ENCODE data around the gene KAZN.

Gene KAZN

DNA sequence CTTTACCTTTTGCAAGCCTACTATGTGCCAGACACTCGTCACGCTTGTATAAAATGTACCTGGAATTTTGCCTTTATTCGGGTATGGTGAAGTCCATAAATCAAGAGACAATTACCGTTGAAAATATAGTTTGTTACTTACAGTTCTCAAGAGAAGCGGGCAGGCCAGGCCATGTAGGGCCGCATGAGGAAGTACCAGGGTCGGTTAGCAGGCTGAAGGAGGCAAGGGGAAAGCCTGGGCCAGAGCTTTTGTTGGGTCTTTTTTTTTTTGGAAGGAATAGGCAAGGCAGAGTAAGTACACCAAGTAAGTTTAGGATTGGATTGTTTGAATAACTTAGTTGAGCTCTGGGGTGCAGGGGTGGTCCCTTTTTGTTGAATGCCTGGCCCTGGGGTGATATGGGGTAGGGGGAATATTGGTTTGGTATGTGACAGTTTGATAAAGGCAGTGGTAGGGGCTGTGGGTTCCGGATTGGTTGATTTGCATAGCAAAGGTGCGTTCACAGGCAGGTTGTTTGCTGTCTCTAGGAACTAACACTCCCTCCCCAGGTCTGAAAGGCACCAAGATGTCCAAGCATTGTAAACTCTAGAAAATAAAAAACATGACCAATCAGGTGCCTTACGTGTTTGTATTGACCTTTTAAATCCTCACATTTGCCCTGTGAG lies 80.7 kb downstream of the KAZN start:
- no peak for DNase-seq

DNA sequence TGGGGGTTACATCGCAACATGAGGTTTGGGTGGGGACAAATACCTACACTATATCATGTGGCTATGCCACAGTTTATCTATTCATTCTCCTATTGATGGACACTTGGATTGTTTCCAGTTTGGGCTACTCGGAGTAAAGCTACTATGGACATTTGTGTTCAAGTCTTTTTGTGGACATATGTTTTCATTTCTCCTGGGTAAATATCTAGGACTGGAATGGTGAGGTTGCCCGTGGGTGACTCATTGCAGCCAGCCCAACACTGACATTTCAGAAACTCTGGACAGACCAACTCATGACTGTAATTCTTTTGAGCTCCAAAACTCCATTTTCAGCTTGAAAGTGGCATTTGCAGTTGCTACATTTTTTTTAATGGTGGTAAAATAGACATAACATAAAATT lies 82.7 kb downstream of the KAZN start:
- DNase-seq: no peak

DNA sequence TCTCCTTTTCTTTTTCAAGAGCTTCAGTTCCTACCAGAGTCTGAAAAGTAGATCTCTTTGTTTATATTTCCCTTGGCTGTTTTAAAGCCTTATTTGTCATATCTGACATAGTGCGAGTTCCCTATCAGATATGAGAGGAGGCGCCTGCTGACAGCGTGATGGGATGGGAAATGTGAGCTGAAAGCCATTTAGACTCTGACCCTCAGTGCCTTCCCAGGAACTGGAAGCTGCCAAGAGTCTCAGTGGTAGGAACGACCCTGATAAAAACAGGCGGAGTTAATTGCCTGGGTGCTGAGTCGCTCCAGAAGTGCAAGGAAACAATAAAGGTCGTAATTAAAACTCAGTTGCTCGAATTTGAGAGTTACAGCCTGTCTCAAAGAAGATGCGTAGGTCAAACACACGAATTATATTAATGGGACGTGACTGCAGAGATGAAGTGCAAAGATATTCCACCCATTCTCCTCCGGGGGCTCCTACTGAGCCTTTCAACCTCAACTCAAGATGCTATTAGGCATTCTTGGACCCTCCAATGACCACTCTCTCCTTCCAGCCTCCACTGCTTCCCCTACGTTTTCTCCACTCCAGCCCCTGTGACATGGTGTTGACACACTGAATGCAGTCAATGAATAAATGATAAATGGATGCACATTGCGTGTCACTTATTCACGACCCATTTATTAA lies 84.6 kb downstream of the KAZN start:
- DNase-seq: no peak

DNA sequence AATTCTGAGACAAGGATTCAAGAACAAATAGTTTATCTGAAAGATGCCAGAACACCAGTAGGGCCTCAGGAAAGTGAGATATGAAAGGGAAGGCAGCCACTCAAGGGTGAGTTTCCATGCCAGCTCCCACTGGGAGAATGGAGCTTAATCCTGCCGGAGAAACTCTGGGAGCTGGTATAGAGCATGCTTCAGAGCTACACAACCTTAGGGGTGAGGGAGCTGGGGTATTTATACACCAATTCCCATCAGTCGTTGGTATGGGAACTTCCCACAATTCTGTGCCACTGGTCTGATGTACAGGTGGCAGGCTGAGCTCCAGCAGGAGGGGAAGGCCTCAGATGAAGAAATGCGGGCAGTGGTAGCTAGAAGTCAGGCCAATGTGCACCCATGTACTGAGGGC lies 86.6 kb downstream of the KAZN start:
- no peak for DNase-seq

DNA sequence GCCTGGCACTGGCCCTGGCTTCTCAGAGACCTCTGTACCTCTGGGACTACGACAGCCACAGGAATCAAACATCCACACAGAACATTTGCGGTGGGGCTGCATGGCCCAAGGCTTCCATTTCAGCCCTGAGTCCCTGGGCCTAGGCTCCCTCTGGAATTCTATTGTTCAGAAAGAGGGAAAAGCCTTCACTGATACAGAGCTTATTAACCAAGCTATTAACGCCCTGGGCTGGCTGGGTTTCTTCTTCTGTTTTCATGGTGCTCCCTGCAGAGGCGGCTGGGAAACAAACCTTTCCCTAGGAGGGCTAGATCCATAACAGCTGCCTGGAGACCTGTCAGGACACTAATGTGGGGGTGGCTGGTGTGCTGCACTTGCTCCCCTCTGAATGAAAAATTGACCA lies 88.2 kb downstream of the KAZN start:
- no peak for DNase-seq

DNA sequence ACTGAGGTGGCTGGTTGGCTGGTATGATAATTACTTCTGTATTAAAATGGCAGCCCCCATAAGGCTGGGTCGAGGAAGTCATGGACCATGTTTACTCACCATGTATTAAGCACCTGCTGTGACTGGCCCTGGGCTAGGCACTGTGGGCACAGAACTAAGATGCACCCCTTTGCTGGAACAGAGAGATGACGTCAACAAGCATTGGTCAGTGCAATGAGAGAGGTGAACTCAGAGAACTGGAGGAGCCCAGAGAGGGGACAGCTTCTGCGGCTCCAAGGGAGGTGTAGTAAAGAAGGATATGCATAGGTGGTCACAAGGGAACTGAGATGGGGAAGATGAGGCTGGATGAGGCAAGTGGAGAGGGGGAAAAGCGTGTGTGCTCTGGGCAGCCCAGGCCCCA lies 88.7 kb downstream of the KAZN start:
- no peak for DNase-seq

DNA sequence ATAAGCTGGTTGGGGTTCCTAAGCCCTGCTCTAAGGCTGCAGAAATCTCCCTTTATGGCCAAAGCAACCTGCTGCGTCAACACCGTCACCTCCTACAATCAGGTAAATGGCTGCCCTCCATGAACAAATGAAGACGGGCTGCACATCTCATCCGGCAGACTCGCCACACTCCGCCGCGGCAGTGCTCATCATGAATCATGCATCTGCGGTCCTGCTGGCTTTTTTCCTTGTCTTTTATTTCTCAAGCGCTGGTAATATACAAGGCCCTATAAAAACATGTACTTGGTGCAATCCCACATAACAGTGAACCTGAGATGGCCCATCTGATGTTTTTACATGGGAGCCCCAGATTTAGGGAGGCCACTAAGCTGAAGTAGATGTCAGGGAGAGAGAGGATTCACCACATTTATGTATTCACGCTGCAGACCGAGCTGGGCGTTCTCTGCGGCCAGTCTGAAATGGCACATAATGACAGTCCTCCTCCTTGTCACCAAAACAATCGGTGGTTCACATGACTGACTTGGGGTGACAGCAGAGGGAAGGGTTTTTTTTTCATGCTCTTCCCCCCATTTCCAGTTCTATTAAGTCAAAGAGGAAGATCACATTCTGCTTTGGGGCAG lies 91.6 kb downstream of the KAZN start:
- no peak for DNase-seq

DNA sequence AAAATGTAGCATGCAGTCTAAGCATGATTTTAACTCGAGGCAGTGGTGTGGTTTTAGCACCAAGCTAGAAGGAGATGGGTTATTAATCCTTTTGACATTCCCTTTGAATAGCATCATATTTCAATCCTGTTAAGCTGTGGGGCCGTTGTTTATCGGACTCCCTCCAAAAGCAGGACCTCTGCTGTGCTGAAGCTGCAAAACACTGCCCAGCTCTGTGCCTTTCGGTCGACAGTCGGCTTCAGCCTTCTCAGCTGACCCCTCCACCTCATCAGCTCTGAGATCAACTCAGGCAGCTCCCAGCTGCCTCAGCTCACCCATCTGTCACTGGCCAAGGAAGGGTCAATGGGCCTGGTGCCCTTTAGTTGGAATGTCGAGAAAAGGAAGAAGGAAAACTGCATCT lies 95.5 kb downstream of the KAZN start:
- DNase-seq: no peak

DNA sequence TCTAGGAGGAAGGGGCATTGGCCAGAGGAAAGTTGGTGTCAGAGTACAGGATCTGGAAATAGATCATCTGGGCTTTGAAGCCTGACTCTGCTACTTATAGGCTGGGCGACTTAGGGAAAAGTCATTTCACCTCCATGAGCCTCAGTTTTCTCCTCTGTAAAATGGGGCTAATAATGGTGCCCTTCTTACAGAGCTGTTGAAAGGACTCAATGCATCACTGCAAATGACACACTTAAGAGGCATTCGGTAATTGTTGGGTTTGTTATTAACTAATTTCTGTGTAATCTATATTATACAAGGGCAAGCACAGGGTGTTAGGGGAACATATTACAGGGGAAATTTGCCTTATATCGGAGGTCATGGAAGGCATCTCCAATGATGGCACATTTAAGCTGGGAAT lies 96.1 kb downstream of the KAZN start:
- DNase-seq: no peak

DNA sequence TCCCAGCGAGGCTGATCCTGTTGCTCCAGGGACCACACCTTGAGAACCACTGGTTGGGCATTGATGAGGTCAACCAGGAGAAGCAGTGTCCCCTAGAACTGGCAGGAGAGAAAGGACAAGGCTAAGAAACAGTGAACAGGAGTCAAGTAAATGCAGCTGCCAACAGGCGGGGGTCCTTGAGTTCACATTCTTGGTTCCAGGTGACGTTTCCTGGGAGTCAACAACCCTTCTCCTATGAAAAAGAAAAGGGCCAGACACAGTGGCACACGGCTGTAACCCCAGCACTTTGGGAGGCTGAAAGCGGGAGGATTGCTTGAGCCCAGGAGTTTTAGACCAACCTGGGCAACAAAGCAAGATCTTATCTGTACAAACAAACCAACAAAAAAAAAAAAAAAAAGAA lies 98.3 kb downstream of the KAZN start:
- no peak for DNase-seq

DNA sequence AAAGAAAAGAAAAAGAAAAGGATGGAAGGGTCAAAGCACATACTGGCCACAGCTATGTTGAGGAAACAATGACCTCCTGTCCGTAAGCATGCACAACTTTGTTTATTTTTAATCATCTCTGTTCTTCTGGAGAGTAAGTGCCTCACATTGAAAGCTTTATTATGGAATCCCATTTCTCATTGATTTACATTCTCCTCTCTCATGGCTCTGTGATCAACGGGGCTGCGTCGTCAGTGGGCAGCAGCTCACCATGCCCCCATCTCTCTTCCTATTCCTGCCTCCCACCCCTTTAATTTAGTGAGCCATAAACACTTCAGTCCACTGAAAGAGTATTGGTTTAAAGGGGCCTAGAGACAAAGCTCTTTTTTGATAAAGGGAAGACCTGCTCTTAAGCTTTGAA lies 98.9 kb downstream of the KAZN start:
- no peak for DNase-seq

DNA sequence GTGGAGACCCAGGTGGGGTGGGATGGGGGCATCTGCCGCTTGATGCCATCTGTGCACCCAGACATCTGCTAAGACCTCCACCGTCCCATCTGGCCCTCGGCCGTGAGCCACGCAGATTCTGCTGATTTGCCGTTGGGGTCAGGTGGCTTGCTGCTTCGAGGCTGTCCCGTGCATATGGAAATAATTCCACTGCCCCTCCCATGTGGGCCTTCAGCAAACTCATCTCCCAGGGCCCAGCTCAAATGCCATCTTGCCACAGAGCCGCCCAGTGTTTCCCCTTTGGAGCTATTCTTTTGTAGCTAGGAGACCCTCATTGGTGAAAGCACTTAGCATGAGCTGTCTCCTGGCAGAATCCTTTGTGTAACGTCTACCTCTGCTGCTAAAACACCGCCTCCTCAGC lies 99.8 kb downstream of the KAZN start:
- DNase-seq: no peak

DNA sequence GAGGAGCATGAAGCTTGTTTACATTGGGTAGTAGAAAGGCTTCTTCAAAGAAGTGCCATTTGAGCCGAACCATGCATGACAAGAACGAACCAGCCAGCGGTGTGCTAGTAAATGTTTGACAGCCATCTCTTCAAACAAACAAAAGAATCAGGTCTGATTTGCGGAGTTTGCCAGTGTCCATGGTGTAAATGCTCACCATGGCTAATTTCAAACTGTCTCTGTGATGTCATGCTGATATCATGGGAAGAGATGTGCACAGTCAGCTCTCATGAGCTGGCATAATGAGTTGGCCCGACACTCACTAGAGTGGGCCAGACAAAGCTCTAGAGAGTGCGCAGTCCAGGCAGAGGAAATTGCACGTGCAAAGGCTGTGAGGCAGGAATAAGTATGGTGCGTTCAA lies 101.1 kb downstream of the KAZN start:
- DNase-seq: no peak

DNA sequence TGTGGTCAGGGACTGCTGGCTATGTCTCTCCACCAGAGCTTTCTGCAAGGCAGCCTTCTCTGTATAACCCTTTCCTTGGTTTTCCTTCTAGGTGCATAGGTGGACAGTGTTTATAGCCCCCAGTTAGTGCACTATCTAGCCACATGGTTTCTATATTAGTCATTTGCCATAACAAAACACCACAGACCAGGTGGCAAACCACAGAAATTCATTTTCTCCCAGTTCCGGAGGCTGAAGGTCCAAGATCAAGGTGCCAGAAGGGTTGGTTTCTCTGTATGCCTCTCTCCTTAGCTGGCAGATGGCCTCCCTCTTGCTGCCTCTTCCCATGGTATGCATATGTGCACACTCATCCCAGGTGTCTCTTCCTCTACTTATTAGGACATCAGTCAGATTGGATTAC lies 106.4 kb downstream of the KAZN start:
- no peak for DNase-seq

DNA sequence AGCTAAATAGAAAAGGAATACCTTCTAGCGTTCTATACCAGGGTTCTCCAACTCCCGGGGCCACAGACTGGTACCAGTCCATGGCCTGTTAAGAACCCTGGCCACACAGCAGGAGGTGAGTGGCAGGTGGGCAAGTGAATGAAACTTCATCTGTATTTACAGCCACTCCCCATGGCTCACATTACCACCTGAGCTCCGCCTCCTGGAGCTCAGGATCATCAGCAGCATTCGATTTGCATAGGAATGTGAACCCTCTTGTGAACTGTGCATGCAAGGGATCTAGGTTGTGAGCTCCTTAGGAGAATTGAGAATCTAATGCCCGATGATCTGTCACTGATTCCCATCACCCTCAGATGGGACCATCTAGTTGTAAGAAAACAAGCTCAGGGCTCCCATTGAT lies 107.3 kb downstream of the KAZN start:
- no peak for DNase-seq

DNA sequence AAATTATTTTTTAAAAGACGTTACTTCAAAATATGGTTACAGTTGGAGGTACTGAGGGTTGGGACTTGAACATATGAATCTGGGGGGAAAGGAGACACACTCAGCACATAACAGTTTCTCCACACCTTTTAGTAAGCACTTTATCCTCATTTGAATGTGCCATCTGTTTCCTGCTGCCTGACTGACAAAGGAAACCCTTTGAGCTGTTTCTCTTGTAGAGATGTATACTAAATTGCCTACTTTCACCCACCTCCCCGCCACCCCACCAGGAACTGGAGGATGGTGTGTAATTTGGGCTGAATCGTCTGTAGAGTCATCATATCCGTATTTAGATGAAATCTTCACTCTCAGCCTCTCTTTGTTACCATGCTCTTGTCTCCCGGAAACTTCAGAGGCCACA lies 108.1 kb downstream of the KAZN start:
- no peak for DNase-seq

DNA sequence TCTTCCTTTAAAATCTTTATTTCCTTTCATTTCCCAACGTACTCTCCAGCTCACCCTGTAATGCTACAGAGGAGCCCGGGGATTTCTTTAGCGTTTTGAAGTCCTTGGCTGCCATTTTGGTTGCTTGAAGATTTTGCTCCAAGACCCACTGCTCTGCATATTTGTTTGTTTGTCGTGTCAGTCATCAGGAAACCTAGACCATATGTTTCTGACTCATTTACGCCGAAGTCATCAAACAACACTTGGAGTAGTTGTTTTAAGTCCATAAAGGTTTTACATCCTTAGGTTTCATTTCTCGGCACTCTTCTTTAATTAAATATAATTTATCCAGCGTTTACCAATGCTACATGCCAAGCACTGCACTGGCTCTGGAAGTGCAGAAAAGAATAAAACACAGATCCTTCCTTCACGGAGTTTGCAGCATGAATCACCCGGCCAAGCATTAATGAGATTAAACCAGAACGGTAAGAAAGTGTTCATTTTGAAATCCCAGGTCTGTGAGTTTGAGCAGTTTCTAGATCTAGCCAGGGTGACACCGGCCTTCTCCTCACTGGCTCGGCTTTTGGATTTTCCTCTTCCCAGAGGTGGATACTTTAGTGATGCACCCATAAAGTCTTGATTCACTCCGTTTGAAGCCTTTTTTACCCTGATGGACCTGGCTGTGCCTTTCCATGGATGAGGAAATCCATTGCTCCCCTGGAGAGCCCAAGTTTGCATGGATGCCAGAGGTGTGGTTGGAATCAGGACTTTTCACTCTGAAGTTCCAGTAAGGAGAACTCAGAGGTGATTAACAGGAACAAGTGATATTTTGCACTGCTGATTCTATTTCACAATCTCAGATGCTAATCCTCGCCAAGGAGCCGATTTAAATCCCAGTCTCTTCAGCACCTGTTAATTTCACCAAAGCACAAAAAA lies 109.3 kb downstream of the KAZN start:
- no peak for DNase-seq

DNA sequence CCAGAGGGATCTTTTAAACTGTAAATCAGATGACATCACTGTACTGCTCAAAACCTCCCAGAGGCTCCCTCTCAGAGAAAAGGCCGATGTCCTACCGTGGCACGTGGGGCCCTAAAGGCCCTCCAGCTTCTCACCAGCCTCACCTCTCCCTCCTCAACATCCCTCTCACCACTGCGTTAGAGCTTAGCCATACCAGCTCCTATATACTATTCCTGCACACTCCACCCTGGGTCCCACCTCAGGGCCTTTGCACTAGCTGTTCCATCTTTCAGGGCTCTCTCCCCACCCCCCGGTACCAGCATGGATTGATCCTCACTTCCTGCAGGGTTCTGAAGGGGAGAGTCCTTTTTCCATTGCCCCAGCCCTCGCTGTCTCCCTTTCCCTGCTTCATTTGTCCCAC lies 111.8 kb downstream of the KAZN start:
- no peak for DNase-seq

DNA sequence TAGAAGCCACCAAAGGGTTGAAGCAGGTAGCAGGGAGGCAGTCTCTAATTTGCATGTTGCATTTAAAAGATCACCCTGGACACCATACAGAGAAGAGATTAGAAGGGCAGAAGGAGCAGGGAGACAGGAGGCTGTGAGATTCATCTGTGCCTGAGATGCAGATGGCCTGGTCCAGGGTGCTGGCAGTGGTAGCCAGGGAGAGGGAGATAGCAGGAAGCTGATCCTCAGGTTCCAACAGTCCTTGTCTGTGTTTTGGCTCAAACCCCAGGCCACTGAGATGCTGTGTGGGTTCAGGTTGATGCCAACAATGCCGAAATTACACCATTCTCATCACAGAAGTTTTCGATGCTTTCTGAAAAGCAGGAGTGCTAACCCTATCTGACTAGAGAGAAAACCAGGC lies 113.7 kb downstream of the KAZN start:
- no peak for DNase-seq

DNA sequence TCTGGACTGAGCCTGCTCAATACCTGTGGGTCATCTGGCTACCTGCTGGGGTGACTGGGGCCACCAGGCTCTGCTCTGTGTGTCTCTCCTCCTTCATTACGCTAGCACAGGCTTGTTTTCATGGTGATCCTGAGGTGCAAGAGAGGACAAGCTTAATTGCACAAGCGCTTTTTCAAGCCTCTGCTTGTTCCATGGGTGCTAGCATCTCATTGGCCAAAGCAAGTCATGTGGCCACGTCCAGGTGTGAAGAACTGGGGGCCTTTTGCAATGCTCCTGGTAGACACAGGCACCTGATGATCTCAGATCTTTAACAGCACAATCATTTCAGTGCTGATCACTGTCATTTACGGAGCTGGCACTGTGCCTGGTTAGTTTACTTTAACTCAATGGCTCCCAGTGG lies 114.6 kb downstream of the KAZN start:
- no peak for DNase-seq

DNA sequence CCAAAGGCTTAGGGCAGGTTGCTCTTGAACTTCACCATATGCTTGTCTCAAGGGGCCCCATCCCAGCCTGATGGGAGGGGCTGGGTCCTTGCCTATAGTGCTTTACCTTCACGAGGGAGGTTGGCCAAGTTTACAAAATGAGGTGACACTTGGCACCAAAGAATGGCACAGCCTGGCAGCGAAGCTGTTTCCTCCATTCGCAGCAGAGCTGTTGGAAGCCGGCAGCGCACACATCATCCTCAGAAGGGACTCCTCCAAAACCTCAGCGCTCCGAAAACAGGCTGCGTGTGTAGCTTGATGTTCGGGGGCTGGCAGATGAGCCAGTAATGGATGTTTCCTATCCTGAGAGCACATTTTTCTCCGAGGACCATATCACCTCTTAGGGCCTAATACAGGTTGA lies 116.8 kb downstream of the KAZN start:
- DNase-seq: no peak

DNA sequence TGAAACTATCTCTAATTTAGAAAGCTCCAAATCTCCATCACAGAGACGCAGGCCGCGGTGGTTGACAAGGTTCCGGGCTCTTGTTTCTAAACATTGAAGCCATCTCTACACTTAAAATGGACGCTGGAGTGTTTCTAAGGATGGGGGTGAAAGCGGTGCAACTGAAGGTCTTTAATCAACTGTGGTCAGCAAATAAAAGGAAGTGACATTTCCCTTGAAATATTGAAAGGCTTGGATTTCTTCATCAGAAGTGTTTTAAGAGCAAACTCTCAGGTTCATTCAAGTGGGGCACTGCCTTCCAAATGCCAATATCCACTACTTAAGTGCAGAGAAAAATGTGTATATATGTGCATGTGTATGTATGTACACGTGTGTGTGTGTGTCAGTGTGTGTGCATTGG lies 117.3 kb downstream of the KAZN start:
- DNase-seq: no peak

DNA sequence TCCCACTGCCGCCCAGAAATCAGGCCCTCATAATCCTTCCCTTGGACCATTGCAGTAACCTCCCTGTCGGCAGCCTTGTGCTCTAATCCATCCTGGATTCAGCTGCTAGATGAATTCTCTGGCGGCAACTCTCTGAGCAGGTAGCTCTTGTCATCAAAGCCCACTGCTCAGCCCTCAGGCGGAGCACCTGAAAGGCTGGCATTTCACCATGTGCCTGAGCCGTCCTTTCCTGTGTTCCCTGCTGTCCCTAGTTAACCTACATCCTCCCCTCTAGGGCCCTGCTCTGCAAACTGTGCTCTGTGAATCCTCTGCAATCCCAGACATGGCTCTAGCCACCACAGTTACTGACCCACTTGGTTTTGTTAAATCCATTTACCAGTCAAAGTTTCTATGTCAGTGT lies 118.0 kb downstream of the KAZN start:
- DNase-seq: no peak

DNA sequence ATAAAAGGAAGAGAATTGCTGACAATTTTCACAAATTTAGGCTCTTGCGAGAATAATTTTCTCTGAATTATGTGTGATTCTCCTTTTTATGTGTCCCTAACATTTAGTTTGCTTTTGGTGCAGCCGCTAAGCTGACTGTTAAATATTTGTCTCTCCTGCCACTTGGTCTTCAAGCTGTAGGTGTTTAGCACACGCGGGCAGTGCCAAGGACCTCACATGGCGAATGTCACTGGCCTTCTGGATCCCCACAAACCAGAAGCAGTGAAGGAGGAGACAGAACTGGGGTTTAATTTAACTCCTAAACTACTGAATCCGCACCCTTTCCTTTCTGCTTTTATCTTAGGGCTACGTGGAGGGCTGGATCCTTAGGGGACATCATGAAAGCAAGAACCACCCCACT lies 120.0 kb downstream of the KAZN start:
- DNase-seq: no peak
